Type B pancreatic cell (in vitro differentiated cells): ENCODE measurements around the gene VPREB1. TPM values are rescaled to one million over a fixed set of nuclear protein-coding genes. Genes with fewer than 3 reads are reported as not detected.
"Not testable (repeated sequence)": the region's sequence is repeated elsewhere in the genome, so short reads cannot be mapped to it uniquely, and the experiment has no call there.

Experiments
- DNase-seq: peaks from one replicate; pipeline ENCODE4 v3.0.0; 2021; ENCODE audit warnings: mixed read lengths; ENCODE audit not compliant: unreplicated experiment; ENCODE audit errors: extremely low spot score
- H3K27ac Mint-ChIP-seq: 2 replicates; pipeline ENCODE4 v1.8.0; 2021; ENCODE audit warnings: mild to moderate bottlenecking, mixed read lengths
- H3K27me3 Mint-ChIP-seq: 2 replicates; pipeline ENCODE4 v1.8.0; 2021; ENCODE audit warnings: mixed read lengths
- H3K36me3 Mint-ChIP-seq: 2 replicates; pipeline ENCODE4 v1.8.0; 2021; ENCODE audit warnings: mixed read lengths
- H3K4me1 Mint-ChIP-seq: one replicate; pipeline ENCODE4 v1.8.0; 2021; ENCODE audit warnings: mixed read lengths; ENCODE audit not compliant: unreplicated experiment
- H3K4me3 Mint-ChIP-seq: 2 replicates; pipeline ENCODE4 v1.8.0; 2021; ENCODE audit warnings: mild to moderate bottlenecking, mixed read lengths
- H3K9me3 Mint-ChIP-seq: 2 replicates; pipeline ENCODE4 v1.8.0; 2021; ENCODE audit warnings: mixed read lengths
- total RNA-seq: library from RNA; stranded (reverse); gene quantifications from 2 replicates; pipeline ENCODE4 v1.2.1, GENCODE V29; 2021; ENCODE audit warnings: low replicate concordance
- TF ChIP-seq, protein P1 (sequence below): fragments of 200-600 bp; sonication (generic); conservative IDR thresholded peaks from 2 replicates; pipeline ENCODE4 v1.5.0; 2021; ENCODE audit warnings: antibody characterized with exemption, mild to moderate bottlenecking

The VPREB1 gene
- total RNA-seq, 1 donor from 2014 or later: not detected

DNA sequence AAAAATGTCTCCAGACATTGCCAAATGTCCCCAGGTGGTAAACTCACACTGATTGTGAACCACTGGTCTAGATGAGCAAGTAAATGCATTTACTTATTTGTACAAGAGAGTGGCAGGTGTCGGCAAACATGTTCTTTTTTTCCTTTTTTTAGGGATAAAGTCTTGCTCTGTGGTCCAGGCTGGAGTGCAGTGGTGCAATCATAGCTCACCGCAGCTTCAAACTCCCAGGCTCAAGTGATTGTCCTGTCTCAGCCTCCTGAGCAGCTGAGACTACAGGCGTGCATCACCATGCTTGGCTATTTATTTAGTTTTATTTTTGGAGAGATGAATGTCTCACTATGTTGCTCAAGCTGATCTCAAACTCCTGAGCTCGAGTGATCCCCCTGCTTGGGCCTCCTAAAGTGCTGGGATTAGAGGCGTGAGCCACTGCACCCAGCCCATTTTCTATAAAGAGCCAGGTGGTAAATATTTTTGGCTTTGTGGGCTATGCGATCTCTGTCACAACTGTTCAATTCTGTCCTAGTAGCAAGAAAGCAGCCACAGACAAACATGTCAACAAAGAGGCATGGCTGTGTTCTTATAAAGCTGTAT is 1.4 kb downstream of the VPREB1 start:
- TF ChIP-seq, protein P1, sequence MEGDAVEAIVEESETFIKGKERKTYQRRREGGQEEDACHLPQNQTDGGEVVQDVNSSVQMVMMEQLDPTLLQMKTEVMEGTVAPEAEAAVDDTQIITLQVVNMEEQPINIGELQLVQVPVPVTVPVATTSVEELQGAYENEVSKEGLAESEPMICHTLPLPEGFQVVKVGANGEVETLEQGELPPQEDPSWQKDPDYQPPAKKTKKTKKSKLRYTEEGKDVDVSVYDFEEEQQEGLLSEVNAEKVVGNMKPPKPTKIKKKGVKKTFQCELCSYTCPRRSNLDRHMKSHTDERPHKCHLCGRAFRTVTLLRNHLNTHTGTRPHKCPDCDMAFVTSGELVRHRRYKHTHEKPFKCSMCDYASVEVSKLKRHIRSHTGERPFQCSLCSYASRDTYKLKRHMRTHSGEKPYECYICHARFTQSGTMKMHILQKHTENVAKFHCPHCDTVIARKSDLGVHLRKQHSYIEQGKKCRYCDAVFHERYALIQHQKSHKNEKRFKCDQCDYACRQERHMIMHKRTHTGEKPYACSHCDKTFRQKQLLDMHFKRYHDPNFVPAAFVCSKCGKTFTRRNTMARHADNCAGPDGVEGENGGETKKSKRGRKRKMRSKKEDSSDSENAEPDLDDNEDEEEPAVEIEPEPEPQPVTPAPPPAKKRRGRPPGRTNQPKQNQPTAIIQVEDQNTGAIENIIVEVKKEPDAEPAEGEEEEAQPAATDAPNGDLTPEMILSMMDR: no peak
- no peaks in the 10 kb centered on the region for H3K9me3 Mint-ChIP-seq
- peaks cover 84% of the 10 kb centered on the region for H3K27me3 Mint-ChIP-seq
- H3K27ac Mint-ChIP-seq: no peak overlapping the region
- no peak for DNase-seq
- no peaks in the 10 kb centered on the region for H3K36me3 Mint-ChIP-seq
- no peak overlapping the region for H3K4me3 Mint-ChIP-seq
- H3K4me1 Mint-ChIP-seq: no peaks in the 10 kb centered on the region

DNA sequence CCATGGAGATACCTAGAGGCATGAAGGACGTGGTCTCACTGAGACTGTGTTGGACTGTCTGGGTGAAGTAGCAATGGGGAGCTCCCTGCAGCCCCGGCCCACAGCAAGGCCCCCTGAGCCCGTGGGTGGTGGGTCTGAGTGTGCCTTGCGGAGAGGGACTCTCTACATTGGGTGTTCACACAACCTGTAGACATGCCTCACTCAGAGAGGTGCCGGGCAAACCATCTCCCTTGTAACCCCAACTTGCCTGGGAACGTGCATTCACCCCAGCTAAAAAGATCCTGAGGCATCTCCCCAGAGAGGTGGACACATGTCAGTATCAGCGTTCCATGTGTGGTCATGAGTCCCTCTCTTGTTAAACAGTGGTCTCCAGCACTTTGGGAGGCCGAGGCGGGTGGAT is 2.1 kb downstream of the VPREB1 start:
- TF ChIP-seq, protein P1: no peak
- no peak overlapping the region for H3K4me3 Mint-ChIP-seq
- no peaks in the 10 kb centered on the region for H3K4me1 Mint-ChIP-seq
- H3K36me3 Mint-ChIP-seq: no peaks in the 10 kb centered on the region
- no peak for DNase-seq
- H3K27ac Mint-ChIP-seq: no peak overlapping the region
- H3K9me3 Mint-ChIP-seq: no peaks in the 10 kb centered on the region
- H3K27me3 Mint-ChIP-seq: peaks cover 77% of the 10 kb centered on the region

DNA sequence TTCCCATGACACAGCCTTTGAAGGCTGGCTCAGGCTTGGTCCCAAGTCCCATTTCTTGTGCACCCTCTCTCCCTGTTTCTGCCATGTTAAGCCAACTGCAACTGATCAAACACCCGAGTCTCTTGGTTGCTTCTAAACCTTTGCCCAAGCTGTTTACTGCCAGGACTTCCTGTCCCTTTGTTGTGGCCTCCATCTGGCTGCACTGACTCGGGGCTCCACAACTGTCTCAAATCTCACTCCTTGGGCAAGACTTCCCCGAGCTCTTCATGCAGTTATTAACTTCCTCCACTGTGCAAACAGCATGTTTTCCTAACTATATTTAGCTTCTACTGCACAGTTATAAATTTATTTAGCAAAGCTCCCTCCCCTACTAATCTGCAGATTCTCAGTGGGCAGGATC is 4.3 kb downstream of the VPREB1 start:
- no peaks in the 10 kb centered on the region for H3K4me1 Mint-ChIP-seq
- no peak for DNase-seq
- TF ChIP-seq, protein P1: no peak
- no peaks in the 10 kb centered on the region for H3K9me3 Mint-ChIP-seq
- H3K36me3 Mint-ChIP-seq: no peaks in the 10 kb centered on the region
- H3K27ac Mint-ChIP-seq: no peak overlapping the region
- peaks cover 62% of the 10 kb centered on the region for H3K27me3 Mint-ChIP-seq
- no peak overlapping the region for H3K4me3 Mint-ChIP-seq

DNA sequence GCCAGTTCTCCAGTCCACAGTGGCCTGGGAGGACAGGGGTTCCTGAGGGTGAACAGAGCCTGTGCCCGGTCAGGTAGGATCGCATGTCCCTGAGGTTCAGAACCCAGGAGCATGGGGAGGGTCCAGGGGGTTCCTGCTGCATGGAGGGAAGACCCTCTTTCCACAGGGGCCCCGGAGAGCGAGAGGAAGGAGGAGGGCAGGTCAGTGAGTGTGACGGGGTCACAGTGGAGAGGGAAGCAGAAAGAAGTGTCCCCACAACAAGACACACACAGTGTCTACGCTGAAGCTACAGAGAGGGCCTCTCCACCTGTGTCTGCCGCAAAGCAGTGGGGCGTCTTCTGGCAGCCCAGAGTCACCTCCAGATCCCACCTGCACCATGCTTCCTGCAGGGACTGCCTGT is 6.1 kb downstream of the VPREB1 start:
- not testable (repeated sequence) for H3K36me3 Mint-ChIP-seq, H3K4me3 Mint-ChIP-seq, H3K9me3 Mint-ChIP-seq, H3K4me1 Mint-ChIP-seq, DNase-seq, H3K27ac Mint-ChIP-seq
- peaks cover 56% of the 10 kb centered on the region for H3K27me3 Mint-ChIP-seq

DNA sequence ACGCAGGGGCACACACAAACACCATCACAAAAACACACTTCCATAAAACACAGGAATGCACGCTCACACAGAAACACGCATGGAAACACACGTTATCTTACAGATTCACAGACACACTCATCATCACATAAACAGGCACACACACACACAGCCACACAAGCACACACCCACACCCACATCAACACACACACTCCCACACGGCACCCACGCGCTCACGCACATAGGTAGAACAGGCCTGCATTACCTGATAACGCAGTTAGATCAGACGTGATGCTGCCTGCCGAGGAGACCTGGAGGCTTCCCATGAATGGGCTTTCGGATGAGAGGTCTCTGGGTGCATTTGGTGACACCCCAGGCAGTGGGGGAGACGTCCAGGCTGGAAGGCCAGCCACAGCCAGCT is 11.5 kb downstream of the VPREB1 start:
- not testable (repeated sequence) for H3K9me3 Mint-ChIP-seq, H3K4me1 Mint-ChIP-seq, DNase-seq, H3K36me3 Mint-ChIP-seq, H3K4me3 Mint-ChIP-seq, H3K27ac Mint-ChIP-seq
- H3K27me3 Mint-ChIP-seq: peaks cover 17% of the 10 kb centered on the region

DNA sequence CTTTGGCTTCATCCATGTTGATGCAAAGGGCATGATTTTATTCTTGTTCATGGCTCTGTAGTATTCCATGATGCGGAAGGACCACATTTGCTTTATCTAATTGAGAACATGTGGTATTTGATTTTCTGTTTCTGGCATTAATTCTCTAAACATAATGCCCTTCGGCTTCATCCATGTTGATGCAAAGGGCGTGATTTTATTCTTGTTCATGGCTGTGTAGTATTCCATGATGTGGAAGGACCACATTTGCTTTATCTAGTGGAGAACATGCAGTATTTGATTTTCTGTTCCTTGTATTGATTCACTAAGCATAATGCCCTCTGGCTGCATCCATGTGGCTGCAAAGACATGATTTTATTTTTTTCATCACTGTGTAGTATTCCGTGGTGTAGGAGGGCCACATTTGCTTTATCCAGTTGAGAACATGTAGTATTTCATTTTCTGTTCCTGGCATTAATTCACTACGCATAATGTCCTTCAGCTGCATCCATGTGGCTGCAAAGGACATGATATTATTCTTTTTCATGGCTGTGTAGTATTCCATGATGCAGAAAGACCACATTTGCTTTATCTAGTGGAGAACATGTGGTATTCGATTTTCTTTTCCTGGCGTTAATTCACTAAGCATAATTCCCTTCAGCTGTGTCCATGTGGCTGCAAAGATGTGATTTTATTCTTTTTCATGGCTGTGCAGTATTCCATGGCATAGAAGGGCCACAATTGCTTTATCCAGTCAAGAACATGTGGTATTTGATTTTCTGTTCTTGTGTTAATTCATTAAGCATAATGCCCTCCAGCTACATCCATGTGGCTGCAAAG is 14.2 kb downstream of the VPREB1 start:
- DNase-seq, H3K36me3 Mint-ChIP-seq, H3K4me1 Mint-ChIP-seq, H3K9me3 Mint-ChIP-seq, H3K27ac Mint-ChIP-seq, H3K4me3 Mint-ChIP-seq: not testable (repeated sequence)
- peaks cover 17% of the 10 kb centered on the region for H3K27me3 Mint-ChIP-seq

DNA sequence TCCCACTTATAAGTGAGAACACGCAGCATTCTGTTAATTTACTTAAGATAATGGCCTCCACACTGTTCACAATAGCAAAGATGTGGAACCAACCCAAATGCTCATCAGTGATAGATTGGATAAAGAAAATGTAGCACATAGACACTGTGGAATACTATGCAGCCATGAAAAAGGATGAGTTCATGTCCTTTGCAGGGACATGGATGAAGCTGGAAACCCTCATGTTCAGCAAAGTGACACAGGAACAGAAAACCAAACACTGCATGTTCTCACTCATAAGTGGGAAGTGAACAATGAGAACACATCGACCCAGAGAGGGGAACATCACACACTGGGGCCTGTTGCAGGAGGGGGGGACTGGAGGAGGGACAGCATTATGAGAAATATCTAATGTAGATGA is 15.6 kb downstream of the VPREB1 start:
- H3K36me3 Mint-ChIP-seq, H3K4me3 Mint-ChIP-seq, H3K9me3 Mint-ChIP-seq, H3K27ac Mint-ChIP-seq, DNase-seq, H3K4me1 Mint-ChIP-seq: not testable (repeated sequence)
- peaks cover 12% of the 10 kb centered on the region for H3K27me3 Mint-ChIP-seq

DNA sequence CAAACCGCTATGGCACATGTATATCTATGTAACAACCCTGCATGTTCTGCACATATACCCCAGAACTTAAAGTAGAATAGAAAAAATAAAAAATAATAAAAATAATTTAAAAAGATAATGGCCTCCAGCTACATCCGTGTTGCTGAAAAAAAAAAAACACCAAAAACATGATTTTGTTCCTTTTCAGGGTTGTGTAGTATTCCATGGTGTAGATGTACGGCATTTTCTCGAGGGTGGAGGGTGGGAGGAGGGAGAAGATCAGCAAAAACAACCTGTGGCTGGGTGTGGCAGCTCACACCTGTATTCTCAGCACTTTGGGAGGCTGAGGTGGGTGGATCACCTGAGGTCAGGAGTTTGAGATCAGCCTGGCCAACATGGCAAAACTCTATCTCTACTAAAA is 16.0 kb downstream of the VPREB1 start:
- not testable (repeated sequence) for H3K36me3 Mint-ChIP-seq, H3K27me3 Mint-ChIP-seq, DNase-seq, H3K9me3 Mint-ChIP-seq, H3K27ac Mint-ChIP-seq, H3K4me3 Mint-ChIP-seq, H3K4me1 Mint-ChIP-seq

DNA sequence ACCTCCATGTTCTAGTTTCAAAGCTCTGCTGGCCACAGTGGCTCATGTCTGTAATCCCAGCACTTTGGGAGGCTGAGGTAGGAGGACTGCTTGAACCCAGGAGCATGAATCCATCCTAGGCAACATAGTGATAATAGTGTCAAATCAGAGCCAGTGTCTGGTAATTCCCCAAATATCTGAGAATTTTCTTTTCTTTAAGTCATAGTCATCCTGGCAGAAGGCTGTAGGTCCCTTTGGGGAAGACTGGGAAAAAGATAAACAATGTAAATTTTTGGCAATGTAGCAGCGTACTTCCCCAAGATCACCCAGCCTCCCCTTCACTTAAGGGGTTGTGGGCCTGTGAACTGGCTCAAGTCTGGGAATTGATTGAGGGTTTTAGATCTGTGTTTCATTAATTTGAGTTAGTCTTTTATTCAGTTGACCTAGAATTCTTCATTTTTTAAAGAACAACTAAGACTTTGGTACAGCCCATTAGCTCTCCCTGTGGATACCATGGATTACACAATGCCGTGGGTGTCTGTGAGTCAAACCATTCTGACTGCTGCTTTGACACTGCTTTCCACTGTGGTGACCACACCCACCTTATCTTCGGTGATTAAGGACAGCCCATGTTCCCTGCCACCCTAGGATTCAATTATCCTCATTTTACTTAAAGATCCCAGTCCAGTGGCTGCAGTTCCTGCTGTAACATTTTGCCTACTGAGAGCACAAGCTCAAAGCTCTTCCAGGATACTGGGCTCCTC is 17.9 kb downstream of the VPREB1 start:
- not testable (repeated sequence) for H3K4me3 Mint-ChIP-seq, H3K27me3 Mint-ChIP-seq, H3K27ac Mint-ChIP-seq, DNase-seq, H3K9me3 Mint-ChIP-seq, H3K36me3 Mint-ChIP-seq, H3K4me1 Mint-ChIP-seq

DNA sequence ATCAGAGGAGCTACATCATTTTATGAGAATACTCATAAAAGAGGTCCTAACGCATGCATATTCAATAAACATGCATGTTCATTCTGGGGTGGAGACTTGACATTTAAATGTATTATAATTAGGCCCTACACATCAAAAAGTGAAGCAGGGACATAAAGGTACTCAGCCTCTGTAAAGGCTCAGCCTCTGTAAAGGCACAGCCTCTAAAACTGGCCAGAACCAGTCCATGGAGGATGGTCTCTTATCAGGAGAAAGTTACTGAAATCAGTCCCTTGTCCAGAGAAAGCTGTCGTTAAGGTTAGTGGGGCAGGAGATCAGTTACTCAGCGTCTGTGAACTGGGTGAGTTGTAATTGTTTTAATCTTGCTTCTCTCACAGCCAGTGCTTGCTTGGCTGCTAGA is 19.2 kb downstream of the VPREB1 start:
- not testable (repeated sequence) for H3K4me3 Mint-ChIP-seq, H3K4me1 Mint-ChIP-seq, H3K27me3 Mint-ChIP-seq, H3K36me3 Mint-ChIP-seq, H3K9me3 Mint-ChIP-seq, H3K27ac Mint-ChIP-seq, DNase-seq
